OCI-LY1 (cell line): ENCODE measurements around the gene ARHGEF17.

ENCODE experiments used
- H2AFZ ChIP-seq: fragments of 200-600 bp; sonication (generic), shearing (Covaris generic); 2 replicates; pipeline ENCODE4 v1.6.0; 2014; ENCODE audit warnings: antibody characterized with exemption, mild to moderate bottlenecking, low read length
- H3F3A ChIP-seq: fragments of 200-600 bp; sonication (generic), shearing (Covaris generic); 2 replicates; pipeline ENCODE4 v1.6.0; 2014; ENCODE audit warnings: mild to moderate bottlenecking, antibody characterized with exemption, low read length, moderate library complexity; ENCODE audit not compliant: insufficient read depth
- H3K27ac ChIP-seq: fragments of 200-600 bp; sonication (generic); 2 replicates; pipeline ENCODE4 v1.5.1; 2014; ENCODE audit warnings: low read length, mixed run types, mild to moderate bottlenecking, low read depth; ENCODE audit not compliant: poor library complexity, severe bottlenecking
- H3K27me3 ChIP-seq: fragments of 200-600 bp; sonication (generic); 2 replicates; pipeline ENCODE4 v1.6.0; 2014; ENCODE audit warnings: antibody characterized with exemption, mild to moderate bottlenecking, low read length, moderate library complexity; ENCODE audit not compliant: insufficient read depth
- H3K36me3 ChIP-seq: fragments of 200-600 bp; sonication (generic); 2 replicates; pipeline ENCODE4 v1.6.1; 2014; ENCODE audit warnings: mild to moderate bottlenecking, antibody characterized with exemption, low read length, moderate library complexity, mixed read lengths; ENCODE audit not compliant: insufficient read depth
- H3K4me1 ChIP-seq: fragments of 200-600 bp; sonication (generic); 2 replicates; pipeline ENCODE4 v1.5.1; 2014; ENCODE audit warnings: mild to moderate bottlenecking, low read length, moderate library complexity; ENCODE audit not compliant: insufficient read depth, severe bottlenecking
- H3K4me2 ChIP-seq: fragments of 200-600 bp; sonication (generic), shearing (Covaris generic); 2 replicates; pipeline ENCODE4 v1.6.1; 2014; ENCODE audit warnings: low read length
- H3K4me3 ChIP-seq: fragments of 200-600 bp; sonication (generic); 2 replicates; pipeline ENCODE4 v1.5.1; 2014; ENCODE audit warnings: low read length, low read depth, mild to moderate bottlenecking, mixed read lengths; ENCODE audit not compliant: poor library complexity, severe bottlenecking
- H3K79me2 ChIP-seq: fragments of 200-600 bp; shearing (Covaris generic); 2 replicates; pipeline ENCODE4 v1.6.1; 2016; ENCODE audit warnings: mixed run types, low read length, mixed read lengths; ENCODE audit not compliant: insufficient read depth
- H3K9ac ChIP-seq: fragments of 200-600 bp; sonication (generic), shearing (Covaris generic); 2 replicates; pipeline ENCODE4 v1.6.1; 2014; ENCODE audit warnings: mild to moderate bottlenecking, low read length, mixed read lengths
- H3K9me2 ChIP-seq: fragments of 200-600 bp; sonication (generic), shearing (Covaris generic); 2 replicates; pipeline ENCODE4 v1.6.1; 2014; ENCODE audit warnings: low read depth, mild to moderate bottlenecking, low read length, mixed read lengths
- H3K9me3 ChIP-seq: fragments of 200-600 bp; shearing (Covaris generic); 2 replicates; pipeline ENCODE4 v1.6.1; 2014; ENCODE audit warnings: low read length, mixed read lengths
- H4K20me1 ChIP-seq: fragments of 200-600 bp; sonication (generic), shearing (Covaris generic); 2 replicates; pipeline ENCODE4 v1.6.0; 2016; ENCODE audit warnings: mild to moderate bottlenecking, low read length; ENCODE audit not compliant: insufficient read depth
- EZH2 ChIP-seq: fragments of 200-600 bp; sonication (generic), shearing (Covaris generic); IDR thresholded peaks from 2 replicates; pipeline ENCODE4 v1.8.0; 2017; ENCODE audit warnings: borderline replicate concordance, mixed run types, mild to moderate bottlenecking, antibody characterized with exemption, low read length, moderate library complexity, mixed read lengths
- TF ChIP-seq, protein P1 (sequence below): fragments of 200-600 bp; sonication (generic), shearing (Covaris generic); IDR thresholded peaks from 2 replicates; pipeline ENCODE4 v1.5.1; 2017; ENCODE audit warnings: mild to moderate bottlenecking, antibody characterized with exemption, low read length, moderate library complexity, mixed read lengths

Gene ARHGEF17

DNA sequence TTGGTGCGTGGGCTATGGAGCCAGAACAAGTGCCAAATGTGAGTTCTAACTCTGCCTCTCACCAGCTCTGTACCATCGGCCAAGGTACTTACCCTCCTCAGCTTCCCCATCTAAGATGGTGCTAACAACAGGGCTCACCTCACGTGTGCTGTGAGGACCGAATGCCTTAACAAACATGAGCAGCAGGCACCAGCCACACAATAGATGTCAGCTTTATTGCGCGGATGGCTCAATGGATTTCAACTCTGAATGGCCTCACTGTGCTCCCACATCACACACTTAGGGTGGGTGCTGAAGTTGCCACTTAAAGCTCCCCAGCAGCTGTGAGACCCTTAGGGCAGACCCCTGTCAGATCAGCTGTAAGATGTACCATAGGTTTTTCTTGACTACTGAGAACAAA is 92.2 kb downstream of the ARHGEF17 start:
- Histone ChIP-seq H3K27ac (no peak overlapping the region), H3K4me3 (no peak overlapping the region), H3K9me2 (no peaks in the 10 kb centered on the region), H3K9me3 (no peaks in the 10 kb centered on the region), H3K4me2 (no peak overlapping the region), H3K27me3 (no peaks in the 10 kb centered on the region), H3K36me3 (peaks cover 11% of the 10 kb centered on the region; the same call in 1 of the 2 replicates), H3K9ac (no peak overlapping the region), H2AFZ (no peak overlapping the region), H3K79me2 (no peaks in the 10 kb centered on the region), H4K20me1 (no peaks in the 10 kb centered on the region), H3F3A (no peaks in the 10 kb centered on the region), H3K4me1 (no peaks in the 10 kb centered on the region)
- TF ChIP-seq EZH2, result no peak
- TF ChIP-seq, protein P1, sequence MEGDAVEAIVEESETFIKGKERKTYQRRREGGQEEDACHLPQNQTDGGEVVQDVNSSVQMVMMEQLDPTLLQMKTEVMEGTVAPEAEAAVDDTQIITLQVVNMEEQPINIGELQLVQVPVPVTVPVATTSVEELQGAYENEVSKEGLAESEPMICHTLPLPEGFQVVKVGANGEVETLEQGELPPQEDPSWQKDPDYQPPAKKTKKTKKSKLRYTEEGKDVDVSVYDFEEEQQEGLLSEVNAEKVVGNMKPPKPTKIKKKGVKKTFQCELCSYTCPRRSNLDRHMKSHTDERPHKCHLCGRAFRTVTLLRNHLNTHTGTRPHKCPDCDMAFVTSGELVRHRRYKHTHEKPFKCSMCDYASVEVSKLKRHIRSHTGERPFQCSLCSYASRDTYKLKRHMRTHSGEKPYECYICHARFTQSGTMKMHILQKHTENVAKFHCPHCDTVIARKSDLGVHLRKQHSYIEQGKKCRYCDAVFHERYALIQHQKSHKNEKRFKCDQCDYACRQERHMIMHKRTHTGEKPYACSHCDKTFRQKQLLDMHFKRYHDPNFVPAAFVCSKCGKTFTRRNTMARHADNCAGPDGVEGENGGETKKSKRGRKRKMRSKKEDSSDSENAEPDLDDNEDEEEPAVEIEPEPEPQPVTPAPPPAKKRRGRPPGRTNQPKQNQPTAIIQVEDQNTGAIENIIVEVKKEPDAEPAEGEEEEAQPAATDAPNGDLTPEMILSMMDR, result no peak

DNA sequence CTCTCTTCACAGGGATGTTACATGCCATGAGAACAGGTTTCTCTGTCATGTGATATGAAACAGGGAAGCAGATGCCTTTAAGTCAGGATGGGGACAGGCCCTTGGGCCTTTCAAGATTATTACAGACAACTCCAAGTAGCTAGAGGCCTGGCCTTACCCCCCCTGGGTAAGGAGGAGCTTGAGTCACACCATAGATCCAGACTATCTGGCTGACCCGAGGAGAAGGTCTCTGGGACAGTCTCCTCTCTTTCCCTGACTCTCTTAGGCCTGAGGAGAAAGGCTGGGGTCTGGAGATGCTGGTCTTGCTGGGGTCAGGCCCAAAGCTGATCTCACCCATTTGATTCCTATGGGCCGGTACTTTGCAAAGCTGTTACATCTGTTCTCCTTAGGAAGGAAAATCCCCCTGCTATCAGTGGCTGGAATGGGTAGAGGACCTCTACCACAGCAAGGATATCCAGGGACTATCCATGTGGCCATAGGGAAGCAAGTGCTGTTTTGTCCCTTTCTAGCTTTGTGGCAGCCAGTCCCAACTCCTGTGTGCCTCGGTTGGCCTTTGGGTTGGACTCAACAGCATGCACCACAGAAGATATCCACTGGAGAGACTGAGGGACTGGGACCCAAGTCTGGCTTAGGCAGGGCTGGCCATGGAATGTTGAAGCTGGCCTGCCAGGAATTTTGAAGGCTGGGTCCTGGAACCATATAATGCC is 93.3 kb downstream of the ARHGEF17 start:
- Histone ChIP-seq H3K27ac (no peak overlapping the region), H3K4me1 (no peaks in the 10 kb centered on the region), H3K36me3 (peaks cover 9% of the 10 kb centered on the region; the same call in 1 of the 2 replicates), H3K79me2 (no peaks in the 10 kb centered on the region), H3K9me3 (no peaks in the 10 kb centered on the region), H3K27me3 (no peaks in the 10 kb centered on the region), H3K4me2 (no peak overlapping the region), H3K9me2 (no peaks in the 10 kb centered on the region), H2AFZ (no peak overlapping the region), H3F3A (no peaks in the 10 kb centered on the region), H3K4me3 (no peak overlapping the region), H3K9ac (no peak overlapping the region), H4K20me1 (no peaks in the 10 kb centered on the region)
- TF ChIP-seq, protein P1, result no peak
- no peak for TF ChIP-seq EZH2

DNA sequence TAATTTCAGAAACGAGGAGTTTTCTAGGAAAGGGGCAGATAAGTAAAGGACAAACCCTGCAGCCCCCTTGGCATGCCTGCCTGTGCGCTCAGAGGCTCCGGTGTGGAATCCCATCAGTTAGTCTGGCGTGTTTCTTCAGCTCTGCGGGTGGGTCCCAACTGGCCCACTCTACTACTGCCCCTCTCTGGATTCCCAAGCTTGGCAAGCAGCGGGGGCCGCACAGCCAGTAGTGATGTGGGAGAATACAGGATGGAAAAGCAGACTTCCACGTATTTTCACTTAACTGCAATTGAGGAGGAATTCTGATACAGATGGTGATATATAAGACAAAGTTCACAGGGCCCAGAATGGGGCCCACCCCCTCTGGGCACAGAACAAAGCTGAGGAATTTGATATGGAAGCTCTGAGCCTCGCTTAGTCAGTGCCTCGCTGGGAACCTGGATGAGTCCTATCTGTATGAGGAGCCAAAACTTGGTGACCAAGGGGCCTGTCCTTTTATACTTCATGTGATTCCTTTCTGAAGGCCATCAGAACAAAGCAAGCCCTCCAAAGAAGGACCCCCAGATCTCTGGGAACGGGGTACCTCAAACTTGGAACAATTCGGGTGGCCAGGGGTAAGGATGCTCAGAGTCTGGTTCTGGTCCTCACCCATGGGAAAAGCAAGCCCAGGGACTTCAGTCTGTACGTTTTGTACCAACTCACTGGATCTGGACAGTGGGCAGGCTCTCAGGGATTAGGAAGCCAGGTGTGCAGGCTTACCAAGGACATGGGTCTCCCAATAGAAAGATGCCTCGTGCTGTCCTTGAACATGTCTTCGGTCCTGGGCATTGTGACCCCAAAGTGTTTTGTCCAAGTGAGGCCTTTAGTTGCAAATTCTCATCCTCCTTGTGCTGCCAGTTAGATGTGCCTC is 94.1 kb downstream of the ARHGEF17 start:
- no peaks in the 10 kb centered on the region for H3K9me2 ChIP-seq
- H3K27ac ChIP-seq, result no peak overlapping the region
- peaks cover 10% of the 10 kb centered on the region; the same call in 1 of the 2 replicates for H3K36me3 ChIP-seq
- H3K9ac ChIP-seq, result no peak overlapping the region
- H3K4me3 ChIP-seq, result no peak overlapping the region
- no peak overlapping the region for H2AFZ ChIP-seq
- no peaks in the 10 kb centered on the region for H3K4me1 ChIP-seq
- H3K9me3 ChIP-seq, result no peaks in the 10 kb centered on the region
- no peak for TF ChIP-seq EZH2
- TF ChIP-seq, protein P1, result no peak
- H4K20me1 ChIP-seq, result no peaks in the 10 kb centered on the region
- H3K79me2 ChIP-seq, result no peaks in the 10 kb centered on the region
- H3K4me2 ChIP-seq, result no peak overlapping the region
- no peaks in the 10 kb centered on the region for H3K27me3 ChIP-seq
- no peaks in the 10 kb centered on the region for H3F3A ChIP-seq
